ENCODE data around the gene TTLL9.

DNA sequence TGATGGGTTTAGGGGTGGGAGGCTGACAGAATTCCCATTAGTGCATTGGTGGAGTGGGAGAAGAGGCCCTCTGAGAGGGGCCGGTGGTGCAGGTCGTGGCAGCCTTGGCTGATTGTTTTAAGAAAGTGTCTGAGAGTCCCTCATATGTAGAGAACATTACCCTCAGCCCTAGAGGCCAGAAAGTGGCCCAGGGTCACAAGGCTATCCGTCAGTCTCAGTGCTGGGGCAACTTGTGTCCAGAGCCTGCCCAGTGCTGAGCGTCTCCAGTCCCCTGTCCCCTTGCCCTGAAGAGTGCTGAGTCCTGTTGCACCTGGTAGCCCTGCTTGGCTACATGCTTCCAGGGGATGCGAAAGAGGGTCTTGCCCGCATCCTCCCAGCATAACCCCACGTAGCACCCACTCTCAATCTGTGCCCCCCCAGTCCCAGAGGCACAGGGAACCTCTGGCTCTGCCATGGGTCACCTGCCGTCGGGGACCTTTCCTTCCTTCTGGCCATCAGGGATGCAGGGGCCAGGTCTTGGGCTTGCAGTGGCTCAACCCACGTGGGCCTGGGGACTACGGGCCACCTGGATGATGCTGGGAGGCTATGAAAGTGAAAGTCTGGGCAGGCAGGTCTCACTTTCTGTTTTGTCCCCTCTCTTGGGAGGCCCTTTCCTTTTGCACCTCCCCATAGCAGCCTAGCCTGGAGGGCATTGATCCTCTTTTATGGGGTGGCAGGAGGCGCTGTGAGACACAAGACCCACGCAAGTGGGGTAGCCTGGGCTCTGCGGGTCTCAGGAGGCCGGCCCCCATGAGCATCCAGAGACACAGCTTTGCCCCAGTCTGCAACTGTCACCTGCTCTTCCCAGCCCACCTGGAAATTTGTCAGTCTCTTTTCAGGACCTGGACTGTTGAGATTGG is 12.3 kb upstream of the TTLL9 start:
- TF ChIP-seq CTCF (IDR thresholded peaks at IDR 0.05) (no peak), EP300 (IDR thresholded peaks at IDR 0.05) (no peak)

Data from stomach (tissue), 4 donors.